Liver (tissue), 9 donors: ENCODE measurements around the gene AKT1S1. TPM values are rescaled to one million over a fixed set of nuclear protein-coding genes. Genes with fewer than 3 reads are reported as not detected.

Source experiments
- DNase-seq: peaks from one replicate; pipeline ENCODE4 v3.0.0-alpha.2; 2017; ENCODE audit warnings: low spot score
- H3K27ac ChIP-seq, 2 donors: one replicate each; pipeline ENCODE4 v1.7.0; 2013; ENCODE audit warnings: inconsistent platforms in 2 of 2, low read length in 2 of 2, control low read depth in 1 of 2, low read depth in 1 of 2, mild to moderate bottlenecking in 1 of 2
- H3K27me3 ChIP-seq, 4 donors: one replicate each; pipeline versions ENCODE4 v1.6.1 to v1.7.0; 2013; ENCODE audit warnings: low read length in 3 of 4, inconsistent platforms in 1 of 4, mild to moderate bottlenecking in 1 of 4, moderate library complexity in 1 of 4; ENCODE audit not compliant: control insufficient read depth in 4 of 4, insufficient read depth in 4 of 4
- H3K36me3 ChIP-seq, 4 donors: one replicate each; pipeline versions ENCODE4 v1.6.1 to v1.7.0; 2013; ENCODE audit warnings: low read length in 3 of 4, mild to moderate bottlenecking in 3 of 4, low read depth in 1 of 4, moderate library complexity in 1 of 4; ENCODE audit not compliant: control insufficient read depth in 4 of 4, insufficient read depth in 3 of 4
- H3K4me1 ChIP-seq, 4 donors: one replicate each; pipeline versions ENCODE4 v1.6.1 to v1.7.0; 2013; ENCODE audit warnings: low read length in 3 of 4, mild to moderate bottlenecking in 3 of 4, moderate library complexity in 1 of 4; ENCODE audit not compliant: control insufficient read depth in 4 of 4, insufficient read depth in 4 of 4
- H3K4me3 ChIP-seq, 3 donors: one replicate each; pipeline versions ENCODE4 v1.6.1 to v1.7.0; 2013; ENCODE audit warnings: low read length in 3 of 3, control low read depth in 1 of 3, low read depth in 1 of 3, mild to moderate bottlenecking in 1 of 3
- H3K9ac ChIP-seq, 2 donors: one replicate each; pipeline ENCODE4 v1.7.0; 2013; ENCODE audit warnings: low read length in 2 of 2, mild to moderate bottlenecking in 2 of 2, moderate library complexity in 2 of 2, control low read depth in 1 of 2, low read depth in 1 of 2
- H3K9me3 ChIP-seq, 4 donors: one replicate each; pipeline versions ENCODE4 v1.6.1 to v1.7.0; 2013; ENCODE audit warnings: low read length in 3 of 4; ENCODE audit not compliant: control insufficient read depth in 4 of 4
- EGR1 ChIP-seq, 2 donors: IDR thresholded peaks; 2 replicates each; pipeline ENCODE4 v1.6.1; 2016 to 2018; ENCODE audit warnings: antibody characterized with exemption in 2 of 2, low read depth in 2 of 2
- FOXA1 ChIP-seq: IDR thresholded peaks from 2 replicates; pipeline ENCODE4 v1.6.1; 2016; ENCODE audit warnings: antibody characterized with exemption
- FOXA2 ChIP-seq: IDR thresholded peaks from 2 replicates; pipeline ENCODE4 v1.6.1; 2016; ENCODE audit warnings: antibody characterized with exemption
- GABPA ChIP-seq, 2 donors: IDR thresholded peaks in 1 of 2; conservative IDR thresholded peaks in 1 of 2; 2 replicates each; pipeline ENCODE4 v1.6.1; 2016; ENCODE audit warnings: antibody characterized with exemption in 2 of 2, mild to moderate bottlenecking in 1 of 2, moderate library complexity in 1 of 2
- HNF4A ChIP-seq, 2 donors: conservative IDR thresholded peaks; 2 replicates each; pipeline ENCODE4 v1.6.1; 2016; ENCODE audit warnings: antibody characterized with exemption in 2 of 2, mild to moderate bottlenecking in 2 of 2
- HNF4G ChIP-seq: IDR thresholded peaks from 2 replicates; pipeline ENCODE4 v1.6.1; 2016; ENCODE audit warnings: antibody characterized with exemption
- JUND ChIP-seq, 2 donors: IDR thresholded peaks; 2 replicates each; pipeline ENCODE4 v1.6.1; 2016; ENCODE audit warnings: antibody characterized with exemption in 2 of 2
- NR2F2 ChIP-seq: IDR thresholded peaks from 2 replicates; pipeline ENCODE4 v1.6.1; 2016; ENCODE audit warnings: antibody characterized with exemption
- RAD21 ChIP-seq, 2 donors: IDR thresholded peaks; 2 replicates each; pipeline ENCODE4 v1.6.1; 2016; ENCODE audit warnings: antibody characterized with exemption in 2 of 2, mild to moderate bottlenecking in 2 of 2
- RXRA ChIP-seq, 2 donors: IDR thresholded peaks; 2 replicates each; pipeline ENCODE4 v1.6.1; 2017 to 2018; ENCODE audit warnings: antibody characterized with exemption in 2 of 2, mild to moderate bottlenecking in 1 of 2
- SP1 ChIP-seq: IDR thresholded peaks from 2 replicates; pipeline ENCODE4 v1.6.1; 2018; ENCODE audit warnings: antibody characterized with exemption, mild to moderate bottlenecking
- TAF1 ChIP-seq: conservative IDR thresholded peaks from 2 replicates; pipeline ENCODE4 v1.6.1; 2016; ENCODE audit warnings: antibody characterized with exemption, mild to moderate bottlenecking
- YY1 ChIP-seq: IDR thresholded peaks from 2 replicates; pipeline ENCODE4 v1.6.1; 2016; ENCODE audit warnings: antibody characterized with exemption, mild to moderate bottlenecking
- WGBS: extraction: QIAGEN DNeasy Blood & Tissue Kit; methylation state at CpG from one replicate; pipeline ENCODE4 v1.1.7; 2013; 5-methylcytosine and 5-hydroxymethylcytosine counted together
- polyA plus RNA-seq, 2 donors: library from polyadenylated mRNA; stranded (reverse) in 1 of 2; unstranded in 1 of 2; fragments of 200-250 nt in 1 of 2; fragments of >200 nt in 1 of 2; fragmentation: Nextera tagmentation in 1 of 2; extraction: Ambion mirVana in 1 of 2; gene quantifications; one replicate each; pipeline versions ENCODE4 v1.2.1 to v1.2.3, GENCODE V29; 2013 to 2015
- total RNA-seq, 2 donors: library from RNA; depleted of rRNA; stranded (reverse); fragments of >200 nt; gene quantifications; one replicate each; pipeline ENCODE4 v1.2.3, GENCODE V29; 2014
- TF ChIP-seq, protein P1 (sequence below): IDR thresholded peaks from 2 replicates; pipeline ENCODE4 v1.6.1; 2016; ENCODE audit warnings: antibody characterized with exemption, mild to moderate bottlenecking
- TF ChIP-seq, protein P2 (sequence below): IDR thresholded peaks from 2 replicates; pipeline ENCODE4 v1.6.1; 2016; ENCODE audit warnings: antibody characterized with exemption
- TF ChIP-seq, protein P3 (sequence below): IDR thresholded peaks from 2 replicates; pipeline ENCODE4 v1.6.1; 2016; ENCODE audit warnings: antibody characterized with exemption
- TF ChIP-seq, protein P4 (sequence below): IDR thresholded peaks from 2 replicates; pipeline ENCODE4 v1.6.1; 2016; ENCODE audit warnings: antibody characterized with exemption
- donor health status: healthy.
- donor health status: healthy.
- donor health status: healthy.
- donor health status: healthy.
- donor health status: healthy.

AKT1S1 gene
- total RNA-seq (10 to 100 TPM in 1 of 2 donors, 1 to 10 TPM in 1; 6.8 to 10.3 TPM), polyA plus RNA-seq (10 to 100 TPM; 15.4 to 43.9 TPM)

DNA sequence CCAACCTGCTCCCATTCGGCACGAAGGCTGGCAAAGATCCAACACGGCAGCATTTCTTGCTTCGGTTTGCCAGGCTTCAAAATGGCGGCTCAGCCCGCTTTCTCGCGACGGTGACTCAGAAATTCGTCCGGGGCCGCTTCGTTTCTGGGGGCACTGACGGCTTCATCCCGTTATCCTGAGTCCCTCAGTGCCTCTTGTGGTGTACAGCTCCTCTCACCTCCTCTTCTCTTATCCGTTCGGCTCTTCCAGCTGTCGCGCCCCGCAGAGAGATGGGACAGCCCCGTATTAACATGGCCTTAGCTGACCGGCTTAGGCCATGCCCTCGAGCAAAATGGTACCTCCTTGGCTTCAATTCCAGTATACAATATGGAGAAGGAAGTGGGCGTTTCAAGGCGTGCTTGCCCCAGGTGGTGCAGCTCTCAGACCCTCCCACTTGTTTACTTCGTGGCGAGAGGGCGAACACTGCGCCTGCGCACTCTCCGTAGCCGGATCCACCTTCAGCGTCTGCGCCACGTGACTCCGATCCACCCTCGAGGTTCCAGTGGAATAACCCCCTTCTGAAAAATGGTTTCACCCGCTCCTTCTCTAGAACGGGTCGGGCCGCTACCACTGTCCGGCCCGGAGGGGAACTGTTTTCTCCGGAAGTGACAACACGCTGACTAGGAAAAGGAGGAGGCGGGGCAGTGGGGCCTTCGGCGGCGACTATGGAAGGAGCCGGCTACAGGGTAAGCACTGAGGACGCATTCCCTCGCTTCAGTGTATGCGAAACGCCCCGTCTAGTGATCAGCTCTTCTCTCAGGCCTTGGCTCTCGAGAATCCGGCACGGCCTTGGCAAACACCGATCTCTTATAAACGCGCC is at the start of gene AKT1S1, which contains the start of gene TBC1D17:
Gene AKT1S1 (minus strand): TSS at position 336 of the 859 bp plus-strand sequence. CDS start 4,060 bp downstream, outside the sequence.
Gene TBC1D17 (plus strand): TSS at position 683 of the 859 bp plus-strand sequence. CDS start 22 bp downstream, at position 705.
- Histone ChIP-seq H3K9me3 (no peaks in the 10 kb centered on the region), H3K27me3 (no peaks in the 10 kb centered on the region), H3K36me3 (peaks cover 15 to 24% (median 23%) of the 10 kb centered on the region in 4 donors), H3K4me3 (peak within 1 kb of the TSS; percentile 88 to 93 (median 89)), H3K9ac (peak within 1 kb of the TSS; percentile 93 to 100), H3K4me1 (peaks cover 2 to 37% (median 23%) of the 10 kb centered on the region in 4 donors), H3K27ac (peak within 1 kb of the TSS; percentile 92 to 97)
- under 1% methylated on average over 61 of the region's 61 CpGs for WGBS
- TF ChIP-seq, protein P1, sequence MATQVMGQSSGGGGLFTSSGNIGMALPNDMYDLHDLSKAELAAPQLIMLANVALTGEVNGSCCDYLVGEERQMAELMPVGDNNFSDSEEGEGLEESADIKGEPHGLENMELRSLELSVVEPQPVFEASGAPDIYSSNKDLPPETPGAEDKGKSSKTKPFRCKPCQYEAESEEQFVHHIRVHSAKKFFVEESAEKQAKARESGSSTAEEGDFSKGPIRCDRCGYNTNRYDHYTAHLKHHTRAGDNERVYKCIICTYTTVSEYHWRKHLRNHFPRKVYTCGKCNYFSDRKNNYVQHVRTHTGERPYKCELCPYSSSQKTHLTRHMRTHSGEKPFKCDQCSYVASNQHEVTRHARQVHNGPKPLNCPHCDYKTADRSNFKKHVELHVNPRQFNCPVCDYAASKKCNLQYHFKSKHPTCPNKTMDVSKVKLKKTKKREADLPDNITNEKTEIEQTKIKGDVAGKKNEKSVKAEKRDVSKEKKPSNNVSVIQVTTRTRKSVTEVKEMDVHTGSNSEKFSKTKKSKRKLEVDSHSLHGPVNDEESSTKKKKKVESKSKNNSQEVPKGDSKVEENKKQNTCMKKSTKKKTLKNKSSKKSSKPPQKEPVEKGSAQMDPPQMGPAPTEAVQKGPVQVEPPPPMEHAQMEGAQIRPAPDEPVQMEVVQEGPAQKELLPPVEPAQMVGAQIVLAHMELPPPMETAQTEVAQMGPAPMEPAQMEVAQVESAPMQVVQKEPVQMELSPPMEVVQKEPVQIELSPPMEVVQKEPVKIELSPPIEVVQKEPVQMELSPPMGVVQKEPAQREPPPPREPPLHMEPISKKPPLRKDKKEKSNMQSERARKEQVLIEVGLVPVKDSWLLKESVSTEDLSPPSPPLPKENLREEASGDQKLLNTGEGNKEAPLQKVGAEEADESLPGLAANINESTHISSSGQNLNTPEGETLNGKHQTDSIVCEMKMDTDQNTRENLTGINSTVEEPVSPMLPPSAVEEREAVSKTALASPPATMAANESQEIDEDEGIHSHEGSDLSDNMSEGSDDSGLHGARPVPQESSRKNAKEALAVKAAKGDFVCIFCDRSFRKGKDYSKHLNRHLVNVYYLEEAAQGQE, result no peak
- TF ChIP-seq FOXA1, result peak; percentile 87
- TF ChIP-seq GABPA (IDR thresholded peaks at IDR 0.05 in 1 of 2, conservative IDR thresholded peaks at IDR 0.05 in 1 of 2), result peak; percentile 82 to 93
- TF ChIP-seq TAF1, result no peak
- no peak for TF ChIP-seq RAD21 (IDR thresholded peaks at IDR 0.05)
- TF ChIP-seq, protein P2, sequence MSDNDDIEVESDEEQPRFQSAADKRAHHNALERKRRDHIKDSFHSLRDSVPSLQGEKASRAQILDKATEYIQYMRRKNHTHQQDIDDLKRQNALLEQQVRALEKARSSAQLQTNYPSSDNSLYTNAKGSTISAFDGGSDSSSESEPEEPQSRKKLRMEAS, result peak; percentile 98
- peak; percentile 66 for TF ChIP-seq SP1
- peak; percentile 98 for TF ChIP-seq YY1
- TF ChIP-seq, protein P3, sequence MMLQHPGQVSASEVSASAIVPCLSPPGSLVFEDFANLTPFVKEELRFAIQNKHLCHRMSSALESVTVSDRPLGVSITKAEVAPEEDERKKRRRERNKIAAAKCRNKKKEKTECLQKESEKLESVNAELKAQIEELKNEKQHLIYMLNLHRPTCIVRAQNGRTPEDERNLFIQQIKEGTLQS, result peak; percentile 72
- peak; percentile 11 to 26 for TF ChIP-seq HNF4A (conservative IDR thresholded peaks at IDR 0.05)
- peak; percentile 47 for TF ChIP-seq NR2F2
- peak; percentile 75 for TF ChIP-seq FOXA2
- TF ChIP-seq HNF4G, result no peak
- peak; percentile 53 to 90 for TF ChIP-seq JUND (IDR thresholded peaks at IDR 0.05)
- TF ChIP-seq, protein P4, sequence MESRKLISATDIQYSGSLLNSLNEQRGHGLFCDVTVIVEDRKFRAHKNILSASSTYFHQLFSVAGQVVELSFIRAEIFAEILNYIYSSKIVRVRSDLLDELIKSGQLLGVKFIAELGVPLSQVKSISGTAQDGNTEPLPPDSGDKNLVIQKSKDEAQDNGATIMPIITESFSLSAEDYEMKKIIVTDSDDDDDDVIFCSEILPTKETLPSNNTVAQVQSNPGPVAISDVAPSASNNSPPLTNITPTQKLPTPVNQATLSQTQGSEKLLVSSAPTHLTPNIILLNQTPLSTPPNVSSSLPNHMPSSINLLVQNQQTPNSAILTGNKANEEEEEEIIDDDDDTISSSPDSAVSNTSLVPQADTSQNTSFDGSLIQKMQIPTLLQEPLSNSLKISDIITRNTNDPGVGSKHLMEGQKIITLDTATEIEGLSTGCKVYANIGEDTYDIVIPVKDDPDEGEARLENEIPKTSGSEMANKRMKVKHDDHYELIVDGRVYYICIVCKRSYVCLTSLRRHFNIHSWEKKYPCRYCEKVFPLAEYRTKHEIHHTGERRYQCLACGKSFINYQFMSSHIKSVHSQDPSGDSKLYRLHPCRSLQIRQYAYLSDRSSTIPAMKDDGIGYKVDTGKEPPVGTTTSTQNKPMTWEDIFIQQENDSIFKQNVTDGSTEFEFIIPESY, result peak; percentile 87
- peak; percentile 60 to 68 for TF ChIP-seq RXRA (IDR thresholded peaks at IDR 0.05)
- TF ChIP-seq EGR1 (IDR thresholded peaks at IDR 0.05; ENCODE audit: low read depth in 2 of 2), result peak; percentile 72 to 88
- peak; percentile 95 for DNase-seq
